HepG2 (cell line): ENCODE measurements around the gene MB21D2. TPM values are rescaled to one million over a fixed set of nuclear protein-coding genes. Genes with fewer than 3 reads are reported as not detected.
A peak's percentile ranks its signal among the peaks of the same experiment; 100 is the strongest.

Experiments
- ATAC-seq: fragments of 200-7000 bp; cut with Tn5 transposase; 3 replicates; pipeline ENCODE4 v1.9.1; 2020; ENCODE audit warnings: mild to moderate bottlenecking, moderate library complexity
- BruUV-seq: library from RNA; stranded (reverse); fragments of 400-500 nt; replicated peaks from 2 replicates; lab custom pipeline; 2021; lab: Mats Ljungman, UMichigan
- CTCF ChIA-PET: fragments of 300-600 bp; formaldehyde crosslinking; extraction: SDS; loops from one replicate; lab custom pipeline; 2021; ENCODE audit warnings: low total read pairs, inconsistent platforms, low intra/inter-chr PET ratio; lab: Yijun Ruan, JAX
- POLR2A ChIA-PET: fragments of 350-600 bp; sonication (Branson Sonifier 250); formaldehyde crosslinking; loops from one replicate; lab custom pipeline; 2020; ENCODE audit warnings: antibody characterized with exemption, inconsistent platforms; lab: Yijun Ruan, JAX
- DNase-seq: peaks from one replicate; pipeline ENCODE4 v3.0.0-alpha.2; 2015; ENCODE audit warnings: low spot score
- FAIRE-seq: peaks from 3 replicates; lab custom pipeline; 2011; peaks lifted over from hg19 to GRCh38; lab: Jason Lieb, UNC
- H2AFZ ChIP-seq: one replicate; pipeline ENCODE4 v1.6.1; 2011; ENCODE audit warnings: low read length, inconsistent platforms
- H3K27ac ChIP-seq: fragments of 300-600 bp; 3 replicates; pipeline ENCODE4 v1.8.0; 2011; ENCODE audit warnings: mixed run types, mild to moderate bottlenecking, mixed read lengths, low read length, inconsistent platforms; ENCODE audit not compliant: insufficient read depth; ENCODE audit errors: extremely low read length
- H3K27me3 ChIP-seq, 2 experiments: fragments of 200-600 bp in 1 of 2; 2 replicates in 1 of 2; 3 replicates in 1 of 2; pipeline versions ENCODE4 v1.6.0 to v1.8.0; 2011; ENCODE audit warnings: low read length in 2 of 2, mild to moderate bottlenecking in 2 of 2, moderate library complexity in 2 of 2, inconsistent platforms in 1 of 2; ENCODE audit not compliant: insufficient read depth in 2 of 2, control insufficient read depth in 1 of 2
- H3K36me3 ChIP-seq, 2 experiments: fragments of 200-600 bp in 1 of 2; replicated peaks in 1 of 2; 2 replicates in 1 of 2; 3 replicates in 1 of 2; pipeline versions ENCODE4 v1.5.1 to v1.8.0; 2011; ENCODE audit warnings: low read length in 2 of 2, inconsistent platforms in 1 of 2; ENCODE audit not compliant: insufficient read depth in 2 of 2, control insufficient read depth in 1 of 2
- H3K4me1 ChIP-seq: 2 replicates; pipeline ENCODE4 v1.5.1; 2012; ENCODE audit warnings: low read length, inconsistent platforms; ENCODE audit not compliant: insufficient read depth
- H3K4me2 ChIP-seq: 2 replicates; pipeline ENCODE4 v1.6.0; 2011; ENCODE audit warnings: low read depth, low read length, inconsistent platforms
- H3K4me3 ChIP-seq, 3 experiments: fragments of 200-600 bp in 1 of 3; sonication (generic), shearing (Covaris generic) in 1 of 3; replicated peaks in 1 of 3; 2 replicates each; pipeline ENCODE4 v1.5.1; 2011 to 2016; ENCODE audit warnings: low read length in 3 of 3, inconsistent platforms in 2 of 3, low read depth in 2 of 3, mild to moderate bottlenecking in 2 of 3, control low read depth in 1 of 3, mixed read lengths in 1 of 3; ENCODE audit not compliant: insufficient read depth in 1 of 3
- H3K79me2 ChIP-seq: one replicate; pipeline ENCODE4 v1.6.1; 2011; ENCODE audit warnings: low read length, inconsistent platforms; ENCODE audit not compliant: insufficient read depth
- H3K9ac ChIP-seq: 2 replicates; pipeline ENCODE4 v1.6.0; 2011; ENCODE audit warnings: mild to moderate bottlenecking, low read depth, low read length, inconsistent platforms; ENCODE audit not compliant: insufficient read depth
- H3K9me3 ChIP-seq: 2 replicates; pipeline ENCODE4 v1.5.1; 2012; ENCODE audit warnings: mild to moderate bottlenecking, low read length
- H4K20me1 ChIP-seq: 2 replicates; pipeline ENCODE4 v1.6.0; 2011; ENCODE audit warnings: inconsistent platforms, mild to moderate bottlenecking, low read length, moderate library complexity; ENCODE audit not compliant: insufficient read depth
- AKAP8 ChIP-seq: sonication (generic); formaldehyde crosslinking; IDR thresholded peaks from 2 replicates; pipeline ENCODE4 v1.5.1; 2020; ENCODE audit warnings: mild to moderate bottlenecking, missing genetic modification reagents
- ATM ChIP-seq: fragments of 450-650 bp; IDR thresholded peaks from 2 replicates; pipeline ENCODE4 v1.7.1; 2017; ENCODE audit warnings: mild to moderate bottlenecking, borderline replicate concordance
- CBFB ChIP-seq: sonication (generic); formaldehyde crosslinking; IDR thresholded peaks from 2 replicates; pipeline ENCODE4 v1.4.0; 2020; ENCODE audit warnings: missing genetic modification reagents
- ELF1 ChIP-seq: sonication (generic); formaldehyde crosslinking; IDR thresholded peaks from 2 replicates; pipeline ENCODE4 v1.4.0; 2020; ENCODE audit warnings: missing genetic modification reagents
- EP300 ChIP-seq, 3 experiments: sonication (generic) in 1 of 3; formaldehyde crosslinking in 1 of 3; IDR thresholded peaks; 2 replicates each; pipeline versions ENCODE4 v1.5.1 to v1.6.1; 2011 to 2020; ENCODE audit warnings: low read depth in 2 of 3, low read length in 2 of 3, borderline replicate concordance in 1 of 3, improper control_type of control experiment in 1 of 3, mild to moderate bottlenecking in 1 of 3, missing genetic modification reagents in 1 of 3, moderate library complexity in 1 of 3
- HNRNPK ChIP-seq: fragments of 200-400 bp; formaldehyde crosslinking; IDR thresholded peaks from 2 replicates; pipeline ENCODE4 v1.6.1; 2018; ENCODE audit warnings: low read length, low read depth, moderate library complexity, mild to moderate bottlenecking; ENCODE audit not compliant: poor library complexity, severe bottlenecking
- IRF2 ChIP-seq: IDR thresholded peaks from 2 replicates; pipeline ENCODE4 v1.6.1; 2018; ENCODE audit warnings: missing genetic modification reagents, missing compliant biosample characterization
- KLF6 ChIP-seq: IDR thresholded peaks from 2 replicates; pipeline ENCODE4 v1.8.0; 2016; ENCODE audit warnings: missing biosample characterization, missing genetic modification reagents
- SKI ChIP-seq: fragments of 450-650 bp; IDR thresholded peaks from one replicate; pipeline ENCODE4 v1.6.1; 2018; ENCODE audit warnings: mild to moderate bottlenecking; ENCODE audit not compliant: partially characterized antibody
- SOX6 ChIP-seq, 2 experiments: fragments of 450-650 bp in 1 of 2; sonication (generic) in 1 of 2; formaldehyde crosslinking in 1 of 2; IDR thresholded peaks; 2 replicates each; pipeline versions ENCODE4 v1.4.0 to v1.6.1; 2017 to 2020; ENCODE audit warnings: antibody characterized with exemption in 1 of 2, mild to moderate bottlenecking in 1 of 2, missing genetic modification reagents in 1 of 2
- XBP1 ChIP-seq: sonication (generic); formaldehyde crosslinking; IDR thresholded peaks from 2 replicates; pipeline ENCODE4 v1.5.0; 2020; ENCODE audit warnings: missing genetic modification reagents
- ZFP36L1 ChIP-seq: sonication (generic); formaldehyde crosslinking; IDR thresholded peaks from 2 replicates; pipeline ENCODE4 v1.8.0; 2022; ENCODE audit warnings: mild to moderate bottlenecking, missing genetic modification reagents, moderate library complexity
- ZNF224 ChIP-seq: sonication (generic); formaldehyde crosslinking; IDR thresholded peaks from 2 replicates; pipeline ENCODE4 v1.5.0; 2020; ENCODE audit warnings: mild to moderate bottlenecking, missing genetic modification reagents
- ZNF350 ChIP-seq: sonication (generic); formaldehyde crosslinking; IDR thresholded peaks from 2 replicates; pipeline ENCODE4 v1.4.0; 2020; ENCODE audit warnings: mild to moderate bottlenecking, low read depth, missing genetic modification reagents, borderline replicate concordance
- WGBS: methylation state at CpG from one replicate; pipeline ENCODE4 v1.1.6; 2017; ENCODE audit warnings: low lambda C conversion rate; 5-methylcytosine and 5-hydroxymethylcytosine counted together
- in situ Hi-C: cut with HindIII; loops from 2 replicates; pipeline ENCODE4 v1.10.0; 2017; ENCODE audit warnings: low pct_unique_long_range_greater_than_20kb; ENCODE audit not compliant: extremely low pct_ligation_motif_present
- intact Hi-C: fragments of 100-400 bp; cut with micrococcal nuclease; formaldehyde crosslinking; loops from one replicate; pipeline ENCODE4 v1.10.0; 2022; ENCODE audit not compliant: unreplicated experiment
- polyA plus RNA-seq, 8 experiments: library from polyadenylated mRNA; depleted of rRNA in 3 of 8; stranded (reverse) in 7 of 8; unstranded in 1 of 8; fragments of >200 nt; fragmentation: Illumina TruSeq in 4 of 8; extraction: Trizol in 4 of 8; gene quantifications; 2 replicates each; pipeline versions ENCODE4 v1.2.1 to v1.2.3, GENCODE V29; 2011 to 2016; ENCODE audit warnings: low read depth in 4 of 8, missing spikeins in 1 of 8, mixed read lengths in 1 of 8; ENCODE audit not compliant: insufficient read depth in 1 of 8
- total RNA-seq, 5 experiments: library from RNA; depleted of rRNA; stranded (reverse); fragments of >200 nt; fragmentation: Illumina TruSeq; extraction: Trizol; gene quantifications; 2 replicates each; pipeline ENCODE4 v1.2.3, GENCODE V29; 2016; ENCODE audit warnings: low read depth in 1 of 5
- TF ChIP-seq, protein P1 (sequence below): IDR thresholded peaks from 2 replicates; pipeline ENCODE4 v1.6.1; 2016; ENCODE audit warnings: missing genetic modification reagents, missing compliant biosample characterization
- TF ChIP-seq, protein P2 (sequence below): IDR thresholded peaks from 2 replicates; pipeline ENCODE4 v1.6.1; 2018; ENCODE audit warnings: missing genetic modification reagents
- TF ChIP-seq, protein P3 (sequence below): sonication (generic); formaldehyde crosslinking; IDR thresholded peaks from 2 replicates; pipeline ENCODE4 v1.8.1; 2023; ENCODE audit warnings: missing genetic modification reagents, mild to moderate bottlenecking, borderline replicate concordance
- TF ChIP-seq, protein P4 (sequence below): sonication (generic); formaldehyde crosslinking; IDR thresholded peaks from 2 replicates; pipeline ENCODE4 v1.9.0; 2021; ENCODE audit warnings: missing genetic modification reagents, mild to moderate bottlenecking, borderline replicate concordance

MB21D2 gene
- total and polyA plus RNA-seq, 2 of the 13 experiments (the other 11 are each of a cell fraction or from before 2014, with no cell fraction given): 0.90 to 1.6 TPM

DNA sequence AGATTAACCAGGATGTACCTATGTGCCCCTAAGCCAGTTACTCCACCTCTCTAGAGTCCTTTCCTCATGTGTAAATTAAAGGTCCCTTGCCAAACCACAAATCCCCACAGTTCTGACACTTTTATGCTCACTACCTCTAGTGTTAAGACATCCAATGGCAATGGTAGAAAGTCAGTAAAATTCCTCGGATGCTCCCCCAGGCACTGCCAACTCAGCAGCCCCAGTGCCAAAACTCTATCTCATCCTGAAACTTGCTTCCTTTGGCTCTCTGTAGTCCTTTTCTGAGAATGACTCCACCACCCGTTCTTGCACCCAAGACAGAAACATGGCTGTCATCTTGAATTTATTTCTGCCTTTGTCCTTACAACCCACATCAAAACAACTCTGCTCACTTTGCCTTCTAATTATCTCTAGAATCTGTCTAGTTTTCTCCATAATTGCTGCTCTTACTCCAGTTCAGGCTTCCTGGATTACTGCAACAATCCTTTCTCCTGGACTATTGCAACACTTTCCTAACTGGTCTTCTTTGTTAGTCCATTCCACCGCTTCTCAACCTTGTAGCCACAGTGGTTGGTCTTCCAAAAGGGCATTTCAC is 41.6 kb downstream of the MB21D2 start (continued):
- TF ChIP-seq, protein P1, sequence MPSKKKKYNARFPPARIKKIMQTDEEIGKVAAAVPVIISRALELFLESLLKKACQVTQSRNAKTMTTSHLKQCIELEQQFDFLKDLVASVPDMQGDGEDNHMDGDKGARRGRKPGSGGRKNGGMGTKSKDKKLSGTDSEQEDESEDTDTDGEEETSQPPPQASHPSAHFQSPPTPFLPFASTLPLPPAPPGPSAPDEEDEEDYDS (CRISPR knock-in tag): no peak
- peak in 1 of 2 experiments; percentile 50; a peak in 1 of 4 replicates for TF ChIP-seq EP300 (IDR thresholded peaks at IDR 0.05; ENCODE audit: low read depth in 2 of 2, low read length in 2 of 2)
- no peak for TF ChIP-seq EP300 (CRISPR knock-in tag; IDR thresholded peaks at IDR 0.05; ENCODE audit: borderline replicate concordance)
- TF ChIP-seq KLF6: no peak
- TF ChIP-seq SKI: no peak
- no peak for TF ChIP-seq ZNF350
- no peak for TF ChIP-seq XBP1
- TF ChIP-seq, protein P2, sequence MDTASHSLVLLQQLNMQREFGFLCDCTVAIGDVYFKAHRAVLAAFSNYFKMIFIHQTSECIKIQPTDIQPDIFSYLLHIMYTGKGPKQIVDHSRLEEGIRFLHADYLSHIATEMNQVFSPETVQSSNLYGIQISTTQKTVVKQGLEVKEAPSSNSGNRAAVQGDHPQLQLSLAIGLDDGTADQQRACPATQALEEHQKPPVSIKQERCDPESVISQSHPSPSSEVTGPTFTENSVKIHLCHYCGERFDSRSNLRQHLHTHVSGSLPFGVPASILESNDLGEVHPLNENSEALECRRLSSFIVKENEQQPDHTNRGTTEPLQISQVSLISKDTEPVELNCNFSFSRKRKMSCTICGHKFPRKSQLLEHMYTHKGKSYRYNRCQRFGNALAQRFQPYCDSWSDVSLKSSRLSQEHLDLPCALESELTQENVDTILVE (CRISPR knock-in tag): no peak

DNA sequence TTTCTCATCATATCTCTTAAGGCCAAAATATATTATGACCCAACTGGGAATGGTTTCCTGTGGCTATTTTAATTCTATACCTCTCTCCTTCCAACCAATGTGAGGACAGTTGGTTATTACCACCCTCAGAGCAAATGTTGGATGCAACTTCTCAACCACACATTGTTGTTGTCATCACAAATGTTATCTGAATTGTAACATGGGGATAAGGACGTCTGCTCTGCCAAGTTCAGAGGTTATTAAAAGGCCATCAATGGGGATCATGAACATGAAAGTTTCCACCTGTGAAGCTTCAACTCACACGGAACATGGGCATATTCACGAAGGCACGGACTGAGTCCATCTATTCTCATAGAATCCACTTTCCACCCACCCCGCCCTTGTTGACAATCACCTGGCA is 46.8 kb downstream of the MB21D2 start:
- BruUV-seq: no TSS peak
- Histone ChIP-seq H3K79me2 (no peaks in the 10 kb centered on the region), H3K4me2 (no peak overlapping the region), H3K27me3 (no peaks in the 10 kb centered on the region), H3K4me1 (peaks cover 11% of the 10 kb centered on the region), H2AFZ (no peak overlapping the region), H3K36me3 (no peaks in the 10 kb centered on the region), H4K20me1 (no peaks in the 10 kb centered on the region), H3K9me3 (no peaks in the 10 kb centered on the region)
- in situ Hi-C loops (no loop called here), intact Hi-C loops (no loop called here)
- ChIA-PET CTCF (no interaction called here), POLR2A (no interaction called here)
- WGBS: 89% methylated on average over 5 of the region's 5 CpGs
- TF ChIP-seq SOX6 (IDR thresholded peaks at IDR 0.05): no peak
- no peak for TF ChIP-seq SOX6 (CRISPR knock-in tag; IDR thresholded peaks at IDR 0.05)
- no peak for TF ChIP-seq CBFB
- TF ChIP-seq XBP1: no peak
- no peak for TF ChIP-seq HNRNPK
- TF ChIP-seq, protein P3, sequence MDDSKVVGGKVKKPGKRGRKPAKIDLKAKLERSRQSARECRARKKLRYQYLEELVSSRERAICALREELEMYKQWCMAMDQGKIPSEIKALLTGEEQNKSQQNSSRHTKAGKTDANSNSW: no peak
- TF ChIP-seq ATM: no peak
- no peak for TF ChIP-seq AKAP8
- TF ChIP-seq ZNF224 (CRISPR knock-in tag): no peak
- no peak for TF ChIP-seq IRF2 (CRISPR knock-in tag)
- TF ChIP-seq, protein P4, sequence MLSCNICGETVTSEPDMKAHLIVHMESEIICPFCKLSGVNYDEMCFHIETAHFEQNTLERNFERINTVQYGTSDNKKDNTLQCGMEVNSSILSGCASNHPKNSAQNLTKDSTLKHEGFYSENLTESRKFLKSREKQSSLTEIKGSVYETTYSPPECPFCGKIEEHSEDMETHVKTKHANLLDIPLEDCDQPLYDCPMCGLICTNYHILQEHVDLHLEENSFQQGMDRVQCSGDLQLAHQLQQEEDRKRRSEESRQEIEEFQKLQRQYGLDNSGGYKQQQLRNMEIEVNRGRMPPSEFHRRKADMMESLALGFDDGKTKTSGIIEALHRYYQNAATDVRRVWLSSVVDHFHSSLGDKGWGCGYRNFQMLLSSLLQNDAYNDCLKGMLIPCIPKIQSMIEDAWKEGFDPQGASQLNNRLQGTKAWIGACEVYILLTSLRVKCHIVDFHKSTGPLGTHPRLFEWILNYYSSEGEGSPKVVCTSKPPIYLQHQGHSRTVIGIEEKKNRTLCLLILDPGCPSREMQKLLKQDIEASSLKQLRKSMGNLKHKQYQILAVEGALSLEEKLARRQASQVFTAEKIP (CRISPR knock-in tag): no peak
- no peak for TF ChIP-seq ZFP36L1 (CRISPR knock-in tag)
- no peak for TF ChIP-seq ELF1 (CRISPR knock-in tag)
- TF ChIP-seq, all 625 proteins: peak for 0
- DNase-seq: no peak
- H3K4me3 ChIP-seq: no peak overlapping the region
- no peak for FAIRE-seq
- ATAC-seq: no peak
- no peak overlapping the region for H3K27ac ChIP-seq
- H3K9ac ChIP-seq: no peak overlapping the region
